ENCODE measurements around the gene SNRNP35.
"Not testable (repeated sequence)": the region's sequence is repeated elsewhere in the genome, so short reads cannot be mapped to it uniquely, and the experiment has no call there.

SNRNP35 gene

GRCh38 chr12:123489580-123489979 lies 31.6 kb downstream of the SNRNP35 start:
- no peak for DNase-seq

GRCh38 chr12:123490089-123490488 lies 32.1 kb downstream of the SNRNP35 start:
- DNase-seq = no peak

- no peak for DNase-seq
These were observed 33.1 kb downstream of the SNRNP35 start for GRCh38 chr12:123491056-123491455.

- DNase-seq = no peak
These were observed 33.5 kb downstream of the SNRNP35 start for GRCh38 chr12:123491481-123491880.

GRCh38 chr12:123492339-123493039 lies 34.5 kb downstream of the SNRNP35 start:
- DNase-seq = peak; percentile 49 to 81 (median 68)

- DNase-seq = no peak
These were observed 36.3 kb downstream of the SNRNP35 start for GRCh38 chr12:123494124-123494851.

GRCh38 chr12:123497065-123497464 lies 39.1 kb downstream of the SNRNP35 start:
- DNase-seq = no peak

- no peak for DNase-seq
These were observed 40.3 kb downstream of the SNRNP35 start for GRCh38 chr12:123498126-123498825.

GRCh38 chr12:123499332-123499731 lies 41.4 kb downstream of the SNRNP35 start:
- DNase-seq = no peak

- no peak for DNase-seq
These were observed 44.3 kb downstream of the SNRNP35 start for GRCh38 chr12:123502163-123502704.

GRCh38 chr12:123506059-123506842 lies 48.3 kb downstream of the SNRNP35 start:
- DNase-seq = no peak

- DNase-seq = no peak
These were observed 48.9 kb downstream of the SNRNP35 start for GRCh38 chr12:123506843-123507236.

- no peak for DNase-seq
These were observed 55.1 kb downstream of the SNRNP35 start for GRCh38 chr12:123512838-123513665.

GRCh38 chr12:123513805-123514204 lies 55.9 kb downstream of the SNRNP35 start:
- DNase-seq = no peak

GRCh38 chr12:123514582-123515221 lies 56.8 kb downstream of the SNRNP35 start:
- DNase-seq = not testable (repeated sequence)

GRCh38 chr12:123516216-123516780 lies 58.4 kb downstream of the SNRNP35 start:
- DNase-seq = no peak
